Aortic smooth muscle cell (primary cell): Measurements from ENCODE around the gene ANKRD1. TPM values are rescaled to one million over a fixed set of nuclear protein-coding genes. Genes with fewer than 3 reads are reported as not detected.

Experiments
- total RNA-seq: library from RNA; depleted of rRNA; stranded (reverse); fragments of >200 nt; gene quantifications from 2 replicates; pipeline ENCODE4 v1.2.3, GENCODE V29; 2014

The ANKRD1 gene
- 2.2 TPM in 2 replicates for total RNA-seq

DNA sequence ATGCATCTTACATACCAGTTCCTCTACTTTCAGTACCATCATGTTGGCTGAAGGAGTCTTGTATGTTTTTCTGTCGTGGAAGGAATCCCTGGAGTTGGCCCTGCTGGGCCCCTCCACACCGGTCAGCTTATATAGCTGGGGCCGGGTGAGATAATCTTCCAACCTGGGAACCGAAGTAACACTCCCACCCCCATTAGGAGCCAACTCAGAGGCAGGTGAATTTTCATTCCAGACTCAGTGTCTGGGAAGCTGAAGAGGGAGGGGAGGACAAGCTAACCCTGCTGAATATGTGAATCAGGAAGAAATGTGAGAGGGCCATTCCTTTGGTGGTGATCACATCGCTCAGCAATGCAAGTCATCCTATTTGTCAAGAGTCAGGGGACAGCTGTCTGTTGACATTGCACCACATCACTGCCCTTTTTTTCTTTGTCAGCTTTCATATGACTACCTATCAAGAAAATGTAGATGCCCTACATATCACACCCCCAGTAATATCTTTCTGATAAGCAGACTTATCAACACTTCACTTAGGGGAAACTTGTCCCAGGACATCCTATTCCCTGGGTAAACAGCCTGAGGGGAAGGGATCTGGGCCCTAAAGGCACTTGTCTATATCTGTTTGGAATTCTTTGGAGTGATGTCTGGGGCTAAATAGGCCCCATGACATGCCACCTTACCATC lies at the start of gene ANKRD1:
ANKRD1 (minus strand) TSS at position 102 of the 681 bp plus-strand sequence; CDS start at position 42, 60 bp downstream.

DNA sequence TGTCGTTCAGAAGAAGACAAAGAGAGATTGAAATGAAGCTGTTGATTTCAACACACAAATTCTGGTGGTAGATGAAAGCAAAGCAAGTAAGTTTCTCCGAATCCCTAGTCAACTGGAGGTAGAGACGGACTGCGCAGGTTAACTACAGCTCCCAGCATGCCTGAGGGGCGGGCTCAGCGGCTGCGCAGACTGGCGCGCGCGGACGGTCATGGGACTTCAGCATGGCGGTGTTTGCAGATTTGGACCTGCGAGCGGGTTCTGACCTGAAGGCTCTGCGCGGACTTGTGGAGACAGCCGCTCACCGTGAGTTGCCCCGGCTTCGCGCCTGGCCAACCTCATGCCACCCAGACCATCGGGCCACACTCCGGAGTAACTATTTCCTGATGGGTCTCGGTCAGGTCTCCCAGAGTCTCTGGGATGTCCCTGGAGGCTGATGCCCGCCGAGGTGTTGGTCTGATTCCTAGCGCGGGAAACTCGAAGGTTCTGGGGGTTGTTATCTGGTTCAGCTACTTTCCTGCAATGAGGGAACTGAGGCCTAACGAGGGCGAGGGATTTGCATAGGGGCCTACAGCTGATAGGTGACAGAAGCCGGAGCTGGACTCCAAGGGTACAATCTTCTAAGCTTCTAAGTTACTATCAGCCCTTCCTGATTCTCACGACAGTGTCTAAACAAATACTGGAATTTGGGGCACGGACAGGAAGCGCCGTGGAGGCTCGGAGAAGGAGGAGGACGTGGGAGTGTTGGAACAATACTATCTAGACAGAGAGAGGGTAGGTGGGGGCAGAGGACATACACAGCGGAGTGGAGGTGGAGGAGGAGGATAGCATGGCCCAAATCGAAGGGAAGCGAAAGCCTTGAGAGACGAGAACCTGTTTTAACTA lies 48.9 kb downstream of the ANKRD1 start, which contains the start of gene RPP30:
RPP30 (plus strand) TSS at position 209 of the 882 bp plus-strand sequence; CDS start at position 222, 13 bp downstream.

Other genes starting within 250 kb of the ANKRD1 start
- gene HTR7, start 63.0 kb downstream of the ANKRD1 start, total RNA-seq = 1.1 and 3.4 TPM in 2 replicates
- 34.3 and 36.6 TPM in 2 replicates for gene RPP30, start 49.1 kb downstream of the ANKRD1 start, total RNA-seq